Ovary (tissue), 9 donors: ENCODE results near the gene KLRC4. TPM values are rescaled to one million over a fixed set of nuclear protein-coding genes. Genes with fewer than 3 reads are reported as not detected.

Experiments
- DNase-seq, 5 donors: peaks; one replicate each; pipeline ENCODE4 v3.0.0-alpha.2; 2019 to 2020
- H3K27ac ChIP-seq, 2 donors: fragments of 200-600 bp; one replicate each; pipeline versions ENCODE4 v1.5.1 to v1.8.0; 2019 to 2022
- H3K27me3 ChIP-seq: fragments of 200-600 bp; one replicate; pipeline ENCODE4 v1.8.0; 2022
- H3K36me3 ChIP-seq: fragments of 200-600 bp; sonication (generic); one replicate; pipeline ENCODE4 v1.5.1; 2019
- H3K4me1 ChIP-seq: one replicate; pipeline ENCODE4 v1.8.1; 2013; ENCODE audit warnings: mild to moderate bottlenecking, moderate library complexity; ENCODE audit not compliant: insufficient read depth
- H3K4me3 ChIP-seq: fragments of 200-600 bp; sonication (generic); one replicate; pipeline ENCODE4 v1.5.1; 2017
- H3K9me3 ChIP-seq, 2 donors: fragments of 200-600 bp in 1 of 2; sonication (generic) in 1 of 2; one replicate each; pipeline versions ENCODE4 v1.5.1 to v1.8.1; 2013 to 2019; ENCODE audit warnings: mild to moderate bottlenecking in 1 of 2, moderate library complexity in 1 of 2
- CTCF ChIP-seq, 3 donors: fragments of 450-650 bp in 2 of 3; fragments of 200-600 bp in 1 of 3; IDR thresholded peaks; one replicate each; pipeline versions ENCODE4 v1.5.1 to v1.8.0; 2016 to 2022; ENCODE audit warnings: antibody characterized with exemption in 3 of 3, mild to moderate bottlenecking in 1 of 3
- EP300 ChIP-seq: sonication (generic); formaldehyde crosslinking; IDR thresholded peaks from one replicate; pipeline ENCODE4 v1.6.1; 2017; ENCODE audit warnings: antibody characterized with exemption
- POLR2A ChIP-seq: fragments of 450-650 bp; IDR thresholded peaks from one replicate; pipeline ENCODE4 v1.6.1; 2017; ENCODE audit warnings: antibody characterized with exemption, mild to moderate bottlenecking, moderate library complexity
- WGBS, 3 donors: extraction: QIAGEN DNeasy Blood & Tissue Kit in 1 of 3; methylation state at CpG; one replicate each; pipeline versions ENCODE4 v1.1.5 to v1.1.7; 2013 to 2017; 5-methylcytosine and 5-hydroxymethylcytosine counted together
- intact Hi-C, 4 donors: fragments of 100-400 bp; cut with DNase I; formaldehyde crosslinking; loops; one replicate each; pipeline versions ENCODE4 v1.11.0 to v1.15.1; 2022 to 2023
- polyA plus RNA-seq, 2 donors: library from polyadenylated mRNA; stranded (reverse); fragments of 200-250 nt in 1 of 2; fragments of 350-450 nt in 1 of 2; fragmentation: Illumina TruSeq in 1 of 2; extraction: RNeasy Lipid Tissue Mini Kit (QIAGEN cat#74804) in 1 of 2; gene quantifications; one replicate each; pipeline ENCODE4 v1.2.3, GENCODE V29; 2013 to 2014
- total RNA-seq, 7 donors: library from RNA; depleted of rRNA in 2 of 7; stranded (reverse); fragments of >200 nt in 2 of 7; fragmentation: NEBNext Ultra II Directional in 3 of 7; extraction: Animal tissue kit (Norgen Biotek cat#: 25700) in 3 of 7; gene quantifications; one replicate each; pipeline versions ENCODE4 v1.1.0 to v1.2.4, GENCODE V29; 2016 to 2023
- donor health status: DM: no; HTN: no; CAD: no; lungs with moderate emphysema.
- donor health status: DM: no; HTN: no; CAD: no.
- donor health status: Bipolar disorder and iron deficiency.
- donor health status: DM: yes; HTN: yes; CAD: no.
- donor health status: DM: no; HTN: no; CAD: no.
- donor health status: DM: yes; HTN: yes; CAD: no.

Gene KLRC4
- total and polyA plus RNA-seq, 9 donors = 0.30 to 0.60 TPM; not detected in 7

- intact Hi-C loops = loop anchor here in 2 of 4 donors (10.0 kb wide), 3 partner anchors 146 to 496 kb away; partner anchors contain the start of genes GABARAPL1 (in 2 of the 2), CLEC2B (in 1 of the 2) and YBX3 (in 1 of the 2)
- no peak for DNase-seq
- Histone ChIP-seq H3K36me3 (no peaks in the 10 kb centered on the region), H3K4me3 (no peak overlapping the region), H3K9me3 (no peaks in the 10 kb centered on the region), H3K27ac (no peak overlapping the region), H3K4me1 (peaks cover 5% of the 10 kb centered on the region), H3K27me3 (no peaks in the 10 kb centered on the region)
- TF ChIP-seq CTCF (IDR thresholded peaks at IDR 0.05) (no peak), POLR2A (no peak), EP300 (no peak)
- 61 to 73% (median 72%) methylated on average over 4 of the region's 4 CpGs for WGBS, 3 donors
Measured at GRCh38 chr12:10361084-10361483, 48.5 kb downstream of the KLRC4 start.

- Histone ChIP-seq H3K4me1 (peaks cover 1% of the 10 kb centered on the region), H3K36me3 (no peaks in the 10 kb centered on the region), H3K4me3 (no peak overlapping the region), H3K27me3 (no peaks in the 10 kb centered on the region), H3K27ac (no peak overlapping the region), H3K9me3 (no peaks in the 10 kb centered on the region)
- TF ChIP-seq POLR2A (no peak), EP300 (no peak), CTCF (IDR thresholded peaks at IDR 0.05) (no peak)
- intact Hi-C loops = no loop called here
- no peak for DNase-seq
- 94 to 100% (median 96%) methylated on average over 1 of the region's 1 CpG for WGBS, 3 donors
Measured at GRCh38 chr12:10358969-10359368, 50.6 kb downstream of the KLRC4 start.

DNA sequence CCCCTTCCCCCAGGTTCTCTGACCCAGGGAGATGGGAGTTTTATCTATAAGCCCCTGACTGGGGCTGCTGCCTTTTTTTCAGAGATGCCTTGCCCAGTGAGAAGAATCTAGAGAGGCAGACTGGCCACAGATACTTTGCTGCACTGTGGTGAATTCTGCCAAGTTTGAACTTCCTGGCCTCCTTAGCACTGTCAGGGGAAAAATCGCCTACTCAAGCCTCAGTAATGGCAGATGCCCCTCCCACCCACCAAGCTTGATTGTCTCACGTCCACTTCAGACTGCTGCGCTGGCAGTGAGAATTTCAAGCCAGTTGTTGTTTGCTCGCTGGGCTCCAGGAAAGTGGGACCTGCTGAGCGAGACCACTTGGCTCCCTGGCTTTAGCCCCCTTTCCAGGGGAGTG lies 51.4 kb downstream of the KLRC4 start:
- no peaks in the 10 kb centered on the region for H3K36me3 ChIP-seq
- H3K9me3 ChIP-seq = no peaks in the 10 kb centered on the region
- H3K4me3 ChIP-seq = no peak overlapping the region
- WGBS, 3 donors = 74 to 84% (median 83%) methylated on average over 5 of the region's 5 CpGs
- H3K4me1 ChIP-seq = peaks cover 1% of the 10 kb centered on the region
- no peak for TF ChIP-seq CTCF (IDR thresholded peaks at IDR 0.05)
- TF ChIP-seq EP300 = no peak
- no peak for TF ChIP-seq POLR2A
- intact Hi-C loops = no loop called here
- no peak for DNase-seq
- H3K27me3 ChIP-seq = no peaks in the 10 kb centered on the region
- H3K27ac ChIP-seq = no peak overlapping the region

Other genes with a start within 250 kb of the KLRC4 start
- 10 to 100 TPM in 1 of 7 donors, 1 to 10 TPM in 3, under 1 TPM in 3; 0.71 to 12.3 (median 1.1) TPM for gene OLR1, start 237.6 kb downstream of the KLRC4 start, total RNA-seq
- under 1 TPM; 0.10 to 0.48 TPM for gene OLR1, start 237.6 kb downstream of the KLRC4 start, polyA plus RNA-seq
- gene TMEM52B, start 230.7 kb downstream of the KLRC4 start, total RNA-seq = under 1 TPM in 2 of 7 donors, not detected in 5; 0.07 to 0.69 TPM
- under 1 TPM; 0.04 to 0.10 TPM for gene TMEM52B, start 230.7 kb downstream of the KLRC4 start, polyA plus RNA-seq
- 100 to 1,000 TPM in 2 of 7 donors, 10 to 100 TPM in 5; 53.1 to 139 (median 96.1) TPM for gene GABARAPL1, start 196.9 kb downstream of the KLRC4 start, total RNA-seq
- gene GABARAPL1, start 196.9 kb downstream of the KLRC4 start, polyA plus RNA-seq = 100 to 1,000 TPM in 1 of 2 donors, 10 to 100 TPM in 1; 58.7 to 186 TPM
- gene KLRD1, start 101.9 kb downstream of the KLRC4 start, total RNA-seq = 1 to 10 TPM in 4 of 7 donors, under 1 TPM in 3; 0.33 to 1.8 (median 1.2) TPM
- 1 to 10 TPM in 1 of 2 donors, under 1 TPM in 1; 0.12 to 3.8 TPM for gene KLRD1, start 101.9 kb downstream of the KLRC4 start, polyA plus RNA-seq
- gene KLRK1, start 19.7 kb downstream of the KLRC4 start, total RNA-seq = 1 to 10 TPM in 2 of 7 donors, under 1 TPM in 5; 0.12 to 2.1 (median 0.35) TPM
- gene KLRK1, start 19.7 kb downstream of the KLRC4 start, polyA plus RNA-seq = 1 to 10 TPM in 1 of 2 donors, under 1 TPM in 1; 0.54 to 6.3 TPM
- gene KLRC3, start 10.8 kb upstream of the KLRC4 start, total RNA-seq = under 1 TPM in 2 of 7 donors, not detected in 5; 0.58 to 0.72 TPM
- gene KLRC3, start 10.8 kb upstream of the KLRC4 start, polyA plus RNA-seq = under 1 TPM; 0.19 to 0.90 TPM
- gene KLRC2, start 26.3 kb upstream of the KLRC4 start, total RNA-seq = 1 to 10 TPM in 2 of 7 donors, under 1 TPM in 3, not detected in 2; 0.23 to 2.6 (median 0.57) TPM
- gene KLRC2, start 26.3 kb upstream of the KLRC4 start, polyA plus RNA-seq = under 1 TPM; 0.15 to 0.28 TPM
- under 1 TPM in 5 of 7 donors, not detected in 2; 0.30 to 0.71 (median 0.52) TPM for gene KLRC1, start 43.6 kb upstream of the KLRC4 start, total RNA-seq
- under 1 TPM; 0.17 to 0.73 TPM for gene KLRC1, start 43.6 kb upstream of the KLRC4 start, polyA plus RNA-seq
- 1 to 10 TPM in 4 of 7 donors, under 1 TPM in 3; 0.23 to 4.5 (median 1.1) TPM for gene EIF2S3B, start 96.1 kb upstream of the KLRC4 start, total RNA-seq
- gene EIF2S3B, start 96.1 kb upstream of the KLRC4 start, polyA plus RNA-seq = 1 to 10 TPM in 1 of 2 donors, under 1 TPM in 1; 0.46 to 1.5 TPM
- gene MAGOHB, start 203.9 kb upstream of the KLRC4 start, total RNA-seq = 10 to 100 TPM in 6 of 7 donors, 1 to 10 TPM in 1; 8.5 to 25.9 (median 19.1) TPM
- 10 to 100 TPM; 14.1 to 20.4 TPM for gene MAGOHB, start 203.9 kb upstream of the KLRC4 start, polyA plus RNA-seq